ENCODE data around the gene NLRC4. TPM values are rescaled to one million over a fixed set of nuclear protein-coding genes. Genes with fewer than 3 reads are reported as not detected.
"Not testable (repeated sequence)": the region's sequence is repeated elsewhere in the genome, so short reads cannot be mapped to it uniquely, and the experiment has no call there.

The NLRC4 gene
- total and polyA plus RNA-seq, 4 donors, result 0.82 to 2.9 (median 1.5) TPM

DNA sequence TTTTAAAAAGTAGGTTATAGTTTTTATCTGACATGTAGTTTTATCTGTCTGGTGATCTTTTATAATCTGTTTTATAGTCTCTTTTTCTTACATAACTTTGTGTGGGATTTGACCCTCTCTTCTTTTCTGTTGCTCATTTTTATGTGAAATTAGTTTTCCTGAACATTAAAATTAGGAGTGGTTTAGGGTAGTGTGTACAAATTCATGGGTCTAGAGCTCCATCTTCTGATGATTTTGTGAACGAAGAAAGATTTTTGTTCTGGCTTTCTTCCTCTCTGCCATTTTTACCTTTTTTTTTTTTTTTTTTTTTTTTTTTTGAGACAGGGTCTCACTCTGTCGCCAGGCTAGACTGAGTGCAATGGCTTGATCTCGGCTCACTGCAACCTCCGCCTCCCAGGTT lies 52.4 kb downstream of the NLRC4 start:
- TF ChIP-seq RXRA (IDR thresholded peaks at IDR 0.05), result no peak
- no peak for TF ChIP-seq SP1 (IDR thresholded peaks at IDR 0.05)
- no peak for TF ChIP-seq FOXA1 (IDR thresholded peaks at IDR 0.05)
- TF ChIP-seq NR2F2 (IDR thresholded peaks at IDR 0.05), result no peak
- Histone ChIP-seq H3K4me3 (ENCODE audit: low read depth in 1 of 3, low read length in 3 of 3) (no peak overlapping the region), H3K9ac (ENCODE audit: low read depth in 1 of 2, low read length in 2 of 2) (no peak overlapping the region), H3K4me1 (ENCODE audit: control insufficient read depth in 4 of 4, insufficient read depth in 4 of 4, low read length in 3 of 4) (no peaks in the 10 kb centered on the region), H3K27ac (ENCODE audit: low read depth in 1 of 2, low read length in 2 of 2) (no peak overlapping the region), H3K36me3 (ENCODE audit: control insufficient read depth in 4 of 4, insufficient read depth in 3 of 4, low read depth in 1 of 4, low read length in 3 of 4) (peaks cover 0 to 13% (median 6%) of the 10 kb centered on the region in 4 donors), H3K9me3 (ENCODE audit: control insufficient read depth in 4 of 4, low read length in 3 of 4) (no peaks in the 10 kb centered on the region), H3K27me3 (ENCODE audit: control insufficient read depth in 4 of 4, insufficient read depth in 4 of 4, low read length in 3 of 4) (no peaks in the 10 kb centered on the region)
- WGBS, result 93% methylated on average over 4 of the region's 4 CpGs
- no peak for DNase-seq (ENCODE audit: low spot score)

DNA sequence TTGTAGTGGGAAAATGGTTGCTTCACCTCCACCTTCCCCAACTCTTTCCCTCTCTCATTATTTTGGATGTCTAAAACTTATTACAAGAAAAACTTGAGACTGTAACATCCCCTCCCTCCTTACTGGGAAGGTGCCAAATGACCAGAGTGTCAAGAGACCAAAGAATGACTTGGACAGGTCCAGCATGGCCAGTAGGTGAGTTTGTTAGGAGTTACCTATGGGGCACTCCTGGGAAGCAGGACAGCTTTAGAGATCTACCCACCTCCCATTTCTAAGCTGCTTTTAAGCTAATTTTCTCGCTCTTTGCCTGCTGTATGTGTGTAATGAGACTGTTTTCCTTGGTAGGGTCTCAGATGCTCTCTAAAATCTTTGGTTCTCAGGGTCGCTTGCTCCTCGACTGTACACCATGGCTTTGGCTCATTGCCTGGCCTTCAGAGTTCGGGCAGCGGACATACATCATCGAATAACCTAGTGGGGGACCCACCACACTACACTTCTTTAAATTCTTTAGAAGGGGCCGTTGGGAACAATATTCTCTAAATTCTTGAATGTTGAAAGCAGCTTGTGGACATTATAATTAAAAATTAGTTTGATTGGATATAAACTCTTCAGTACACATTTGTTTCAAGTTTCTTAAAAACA lies 53.8 kb downstream of the NLRC4 start:
- Histone ChIP-seq H3K27me3 (ENCODE audit: control insufficient read depth in 4 of 4, insufficient read depth in 4 of 4, low read length in 3 of 4) (no peaks in the 10 kb centered on the region), H3K9me3 (ENCODE audit: control insufficient read depth in 4 of 4, low read length in 3 of 4) (no peaks in the 10 kb centered on the region), H3K27ac (ENCODE audit: low read depth in 1 of 2, low read length in 2 of 2) (no peak overlapping the region), H3K9ac (ENCODE audit: low read depth in 1 of 2, low read length in 2 of 2) (no peak overlapping the region), H3K4me3 (ENCODE audit: low read depth in 1 of 3, low read length in 3 of 3) (no peak overlapping the region), H3K36me3 (ENCODE audit: control insufficient read depth in 4 of 4, insufficient read depth in 3 of 4, low read depth in 1 of 4, low read length in 3 of 4) (peaks cover 0 to 13% (median 6%) of the 10 kb centered on the region in 4 donors), H3K4me1 (ENCODE audit: control insufficient read depth in 4 of 4, insufficient read depth in 4 of 4, low read length in 3 of 4) (no peaks in the 10 kb centered on the region)
- no peak for TF ChIP-seq HNF4A (conservative IDR thresholded peaks at IDR 0.05)
- TF ChIP-seq RXRA (IDR thresholded peaks at IDR 0.05), result no peak
- TF ChIP-seq EGR1 (IDR thresholded peaks at IDR 0.05; ENCODE audit: low read depth in 2 of 2), result no peak
- TF ChIP-seq, protein P1, sequence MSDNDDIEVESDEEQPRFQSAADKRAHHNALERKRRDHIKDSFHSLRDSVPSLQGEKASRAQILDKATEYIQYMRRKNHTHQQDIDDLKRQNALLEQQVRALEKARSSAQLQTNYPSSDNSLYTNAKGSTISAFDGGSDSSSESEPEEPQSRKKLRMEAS (IDR thresholded peaks at IDR 0.05), result no peak
- no peak for TF ChIP-seq GABPA (IDR thresholded peaks at IDR 0.05 in 1 of 2, conservative IDR thresholded peaks at IDR 0.05 in 1 of 2)
- TF ChIP-seq YY1 (IDR thresholded peaks at IDR 0.05), result no peak
- no peak for TF ChIP-seq SP1 (IDR thresholded peaks at IDR 0.05)
- no peak for TF ChIP-seq JUND (IDR thresholded peaks at IDR 0.05)
- TF ChIP-seq, protein P2, sequence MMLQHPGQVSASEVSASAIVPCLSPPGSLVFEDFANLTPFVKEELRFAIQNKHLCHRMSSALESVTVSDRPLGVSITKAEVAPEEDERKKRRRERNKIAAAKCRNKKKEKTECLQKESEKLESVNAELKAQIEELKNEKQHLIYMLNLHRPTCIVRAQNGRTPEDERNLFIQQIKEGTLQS (IDR thresholded peaks at IDR 0.05), result no peak
- TF ChIP-seq, protein P3, sequence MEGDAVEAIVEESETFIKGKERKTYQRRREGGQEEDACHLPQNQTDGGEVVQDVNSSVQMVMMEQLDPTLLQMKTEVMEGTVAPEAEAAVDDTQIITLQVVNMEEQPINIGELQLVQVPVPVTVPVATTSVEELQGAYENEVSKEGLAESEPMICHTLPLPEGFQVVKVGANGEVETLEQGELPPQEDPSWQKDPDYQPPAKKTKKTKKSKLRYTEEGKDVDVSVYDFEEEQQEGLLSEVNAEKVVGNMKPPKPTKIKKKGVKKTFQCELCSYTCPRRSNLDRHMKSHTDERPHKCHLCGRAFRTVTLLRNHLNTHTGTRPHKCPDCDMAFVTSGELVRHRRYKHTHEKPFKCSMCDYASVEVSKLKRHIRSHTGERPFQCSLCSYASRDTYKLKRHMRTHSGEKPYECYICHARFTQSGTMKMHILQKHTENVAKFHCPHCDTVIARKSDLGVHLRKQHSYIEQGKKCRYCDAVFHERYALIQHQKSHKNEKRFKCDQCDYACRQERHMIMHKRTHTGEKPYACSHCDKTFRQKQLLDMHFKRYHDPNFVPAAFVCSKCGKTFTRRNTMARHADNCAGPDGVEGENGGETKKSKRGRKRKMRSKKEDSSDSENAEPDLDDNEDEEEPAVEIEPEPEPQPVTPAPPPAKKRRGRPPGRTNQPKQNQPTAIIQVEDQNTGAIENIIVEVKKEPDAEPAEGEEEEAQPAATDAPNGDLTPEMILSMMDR (IDR thresholded peaks at IDR 0.05; ENCODE audit: low read depth, low read length, missing input control), result no peak
- TF ChIP-seq FOXA1 (IDR thresholded peaks at IDR 0.05), result no peak
- TF ChIP-seq TAF1 (conservative IDR thresholded peaks at IDR 0.05), result no peak
- TF ChIP-seq, protein P4, sequence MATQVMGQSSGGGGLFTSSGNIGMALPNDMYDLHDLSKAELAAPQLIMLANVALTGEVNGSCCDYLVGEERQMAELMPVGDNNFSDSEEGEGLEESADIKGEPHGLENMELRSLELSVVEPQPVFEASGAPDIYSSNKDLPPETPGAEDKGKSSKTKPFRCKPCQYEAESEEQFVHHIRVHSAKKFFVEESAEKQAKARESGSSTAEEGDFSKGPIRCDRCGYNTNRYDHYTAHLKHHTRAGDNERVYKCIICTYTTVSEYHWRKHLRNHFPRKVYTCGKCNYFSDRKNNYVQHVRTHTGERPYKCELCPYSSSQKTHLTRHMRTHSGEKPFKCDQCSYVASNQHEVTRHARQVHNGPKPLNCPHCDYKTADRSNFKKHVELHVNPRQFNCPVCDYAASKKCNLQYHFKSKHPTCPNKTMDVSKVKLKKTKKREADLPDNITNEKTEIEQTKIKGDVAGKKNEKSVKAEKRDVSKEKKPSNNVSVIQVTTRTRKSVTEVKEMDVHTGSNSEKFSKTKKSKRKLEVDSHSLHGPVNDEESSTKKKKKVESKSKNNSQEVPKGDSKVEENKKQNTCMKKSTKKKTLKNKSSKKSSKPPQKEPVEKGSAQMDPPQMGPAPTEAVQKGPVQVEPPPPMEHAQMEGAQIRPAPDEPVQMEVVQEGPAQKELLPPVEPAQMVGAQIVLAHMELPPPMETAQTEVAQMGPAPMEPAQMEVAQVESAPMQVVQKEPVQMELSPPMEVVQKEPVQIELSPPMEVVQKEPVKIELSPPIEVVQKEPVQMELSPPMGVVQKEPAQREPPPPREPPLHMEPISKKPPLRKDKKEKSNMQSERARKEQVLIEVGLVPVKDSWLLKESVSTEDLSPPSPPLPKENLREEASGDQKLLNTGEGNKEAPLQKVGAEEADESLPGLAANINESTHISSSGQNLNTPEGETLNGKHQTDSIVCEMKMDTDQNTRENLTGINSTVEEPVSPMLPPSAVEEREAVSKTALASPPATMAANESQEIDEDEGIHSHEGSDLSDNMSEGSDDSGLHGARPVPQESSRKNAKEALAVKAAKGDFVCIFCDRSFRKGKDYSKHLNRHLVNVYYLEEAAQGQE (IDR thresholded peaks at IDR 0.05), result no peak
- TF ChIP-seq HNF4G (IDR thresholded peaks at IDR 0.05), result no peak
- TF ChIP-seq RAD21 (IDR thresholded peaks at IDR 0.05), result no peak
- 92% methylated on average over 7 of the region's 7 CpGs for whole genome bisulfite sequencing
- no peak for DNase-seq (ENCODE audit: low spot score)

DNA sequence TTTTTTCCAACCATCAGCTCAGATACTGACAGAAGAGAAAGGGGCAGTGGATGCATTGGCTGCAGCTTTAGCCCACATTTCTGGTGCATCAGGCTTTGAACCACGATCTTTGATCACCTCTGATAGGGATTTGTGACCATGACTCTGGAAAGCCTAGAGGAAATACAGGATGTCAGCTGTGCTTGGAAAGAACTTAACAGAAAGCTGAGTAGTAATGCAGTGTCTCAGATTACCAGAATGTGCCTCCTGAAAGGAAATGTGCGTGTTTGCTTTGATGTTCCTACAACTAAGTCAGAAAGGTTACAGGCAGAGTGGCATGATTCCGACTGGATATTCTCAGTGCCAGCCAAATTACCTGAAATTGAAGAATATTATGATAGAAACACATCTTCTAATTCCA lies 61.3 kb downstream of the NLRC4 start:
- H3K27ac ChIP-seq (ENCODE audit: low read depth in 1 of 2, low read length in 2 of 2); H3K9ac ChIP-seq (ENCODE audit: low read depth in 1 of 2, low read length in 2 of 2); H3K4me1 ChIP-seq (ENCODE audit: control insufficient read depth in 4 of 4, insufficient read depth in 4 of 4, low read length in 3 of 4); H3K4me3 ChIP-seq (ENCODE audit: low read depth in 1 of 3, low read length in 3 of 3); DNase-seq (ENCODE audit: low spot score); H3K9me3 ChIP-seq (ENCODE audit: control insufficient read depth in 4 of 4, low read length in 3 of 4); H3K27me3 ChIP-seq (ENCODE audit: control insufficient read depth in 4 of 4, insufficient read depth in 4 of 4, low read length in 3 of 4): not testable (repeated sequence)
- peaks cover 4 to 14% (median 6%) of the 10 kb centered on the region in 4 donors for H3K36me3 ChIP-seq (ENCODE audit: control insufficient read depth in 4 of 4, insufficient read depth in 3 of 4, low read depth in 1 of 4, low read length in 3 of 4)
- WGBS, result 98% methylated on average over 3 of the region's 3 CpGs
